Erythroblast (primary cell): ENCODE data around the gene GNG7.

Source experiments
- GATA1 ChIP-seq: IDR thresholded peaks from 2 replicates; pipeline ENCODE4 v1.6.1; 2011; ENCODE audit warnings: low read depth, mild to moderate bottlenecking, control low read depth, low read length, moderate library complexity
- POLR2A ChIP-seq: IDR thresholded peaks from 2 replicates; pipeline ENCODE4 v1.6.1; 2011; ENCODE audit warnings: mild to moderate bottlenecking, low read length

GRCh38 chr19:2603334-2603733, 99.2 kb downstream of the GNG7 start:
- TF ChIP-seq POLR2A, result no peak
- no peak for TF ChIP-seq GATA1
